H9 (cell line): Measurements from ENCODE around the gene MAGI1. TPM values are rescaled to one million over a fixed set of nuclear protein-coding genes. Genes with fewer than 3 reads are reported as not detected.

Experiments used
- DNase-seq: peaks from one replicate; pipeline ENCODE4 v3.0.0-alpha.2; 2017
- H2AFZ ChIP-seq: one replicate; pipeline ENCODE4 v1.6.1; 2013; ENCODE audit warnings: mild to moderate bottlenecking, low read length, control low read depth, moderate library complexity
- H2AK5ac ChIP-seq: 2 replicates; pipeline ENCODE4 v1.6.1; 2013; ENCODE audit warnings: low read length, control low read depth, mixed read lengths; ENCODE audit not compliant: insufficient read length
- H2BK120ac ChIP-seq: one replicate; pipeline ENCODE4 v1.6.1; 2013; ENCODE audit warnings: low read depth, mild to moderate bottlenecking, low read length, control low read depth, inconsistent platforms; ENCODE audit not compliant: poor library complexity, severe bottlenecking
- H2BK12ac ChIP-seq: 2 replicates; pipeline ENCODE4 v1.6.1; 2013; ENCODE audit warnings: low read length, control low read depth, mixed read lengths, low read depth; ENCODE audit not compliant: insufficient read length
- H2BK15ac ChIP-seq: 2 replicates; pipeline ENCODE4 v1.6.1; 2013; ENCODE audit warnings: low read depth, low read length, control low read depth
- H2BK20ac ChIP-seq: one replicate; pipeline ENCODE4 v1.6.1; 2013; ENCODE audit warnings: low read depth, mild to moderate bottlenecking, low read length, control low read depth, inconsistent platforms; ENCODE audit not compliant: poor library complexity, severe bottlenecking
- H2BK5ac ChIP-seq: 2 replicates; pipeline ENCODE4 v1.6.1; 2013; ENCODE audit warnings: low read length, control low read depth, mixed read lengths; ENCODE audit not compliant: insufficient read length
- H3K14ac ChIP-seq: 2 replicates; pipeline ENCODE4 v1.6.1; 2013; ENCODE audit warnings: low read length, control low read depth; ENCODE audit not compliant: insufficient read depth
- H3K18ac ChIP-seq: 2 replicates; pipeline ENCODE4 v1.6.1; 2013; ENCODE audit warnings: low read depth, mild to moderate bottlenecking, mixed read lengths, low read length, control low read depth; ENCODE audit not compliant: insufficient read length
- H3K23ac ChIP-seq: 2 replicates; pipeline ENCODE4 v1.6.1; 2013; ENCODE audit warnings: low read length, control low read depth, mixed read lengths, low read depth; ENCODE audit not compliant: insufficient read length
- H3K23me2 ChIP-seq: 2 replicates; pipeline ENCODE4 v1.6.1; 2013; ENCODE audit warnings: low read depth, mild to moderate bottlenecking, mixed read lengths, low read length, control low read depth; ENCODE audit not compliant: insufficient read length, poor library complexity, severe bottlenecking
- H3K27ac ChIP-seq: 2 replicates; pipeline ENCODE4 v1.5.1; 2013; ENCODE audit warnings: low read length, control low read depth, mixed read lengths, low read depth; ENCODE audit not compliant: insufficient read length
- H3K27me3 ChIP-seq: 2 replicates; pipeline ENCODE4 v1.6.1; 2013; ENCODE audit warnings: low read length, control low read depth, inconsistent platforms; ENCODE audit not compliant: insufficient read depth
- H3K4ac ChIP-seq: 2 replicates; pipeline ENCODE4 v1.6.1; 2013; ENCODE audit warnings: low read depth, mild to moderate bottlenecking, control low read depth, inconsistent platforms, low read length, moderate library complexity
- H3K4me1 ChIP-seq: 2 replicates; pipeline ENCODE4 v1.6.1; 2013; ENCODE audit warnings: low read length, control low read depth, inconsistent platforms; ENCODE audit not compliant: insufficient read depth
- H3K4me2 ChIP-seq: 2 replicates; pipeline ENCODE4 v1.6.1; 2013; ENCODE audit warnings: low read length, control low read depth, mixed read lengths; ENCODE audit not compliant: insufficient read length, insufficient read depth
- H3K56ac ChIP-seq: 2 replicates; pipeline ENCODE4 v1.6.1; 2013; ENCODE audit warnings: low read depth, mild to moderate bottlenecking, mixed read lengths, low read length, control low read depth; ENCODE audit not compliant: insufficient read length
- H3K79me1 ChIP-seq: 2 replicates; pipeline ENCODE4 v1.6.1; 2013; ENCODE audit warnings: low read depth, mild to moderate bottlenecking, moderate library complexity, low read length, control low read depth, inconsistent platforms; ENCODE audit not compliant: insufficient read depth, poor library complexity, severe bottlenecking
- H3K79me2 ChIP-seq: 2 replicates; pipeline ENCODE4 v1.6.1; 2013; ENCODE audit warnings: low read length, control low read depth, inconsistent platforms; ENCODE audit not compliant: insufficient read depth
- H3K9ac ChIP-seq: 2 replicates; pipeline ENCODE4 v1.6.1; 2013; ENCODE audit warnings: low read length, control low read depth, mixed read lengths; ENCODE audit not compliant: insufficient read length; ENCODE audit errors: extremely low read depth
- H3K9me3 ChIP-seq: one replicate; pipeline ENCODE4 v1.6.1; 2013; ENCODE audit warnings: low read depth, low read length, inconsistent platforms; ENCODE audit not compliant: control insufficient read depth
- H3T11ph ChIP-seq: one replicate; pipeline ENCODE4 v1.6.1; 2013; ENCODE audit warnings: mild to moderate bottlenecking, low read length, control low read depth, inconsistent platforms
- H4K20me1 ChIP-seq: one replicate; pipeline ENCODE4 v1.6.1; 2013; ENCODE audit not compliant: control insufficient read depth, insufficient read length, insufficient read depth
- H4K5ac ChIP-seq: 2 replicates; pipeline ENCODE4 v1.6.1; 2013; ENCODE audit warnings: low read depth, mild to moderate bottlenecking, mixed read lengths, low read length, control low read depth; ENCODE audit not compliant: insufficient read length
- H4K8ac ChIP-seq: replicated peaks from 2 replicates; pipeline ENCODE4 v1.6.1; 2013; ENCODE audit warnings: low read length, control low read depth, mixed read lengths, low read depth; ENCODE audit not compliant: insufficient read length
- H4K91ac ChIP-seq: 2 replicates; pipeline ENCODE4 v1.6.1; 2013; ENCODE audit warnings: low read depth, mild to moderate bottlenecking, moderate library complexity, mixed read lengths, low read length, control low read depth; ENCODE audit not compliant: insufficient read length
- H3K27ac Mint-ChIP-seq, 3 experiments: 2 replicates in 2 of 3; 3 replicates in 1 of 3; pipeline ENCODE4 v1.8.0; 2020 to 2021; ENCODE audit warnings: mixed read lengths in 3 of 3, mild to moderate bottlenecking in 1 of 3, moderate library complexity in 1 of 3
- H3K27me3 Mint-ChIP-seq: 2 replicates; pipeline ENCODE4 v1.8.0; 2021; ENCODE audit warnings: low read depth, mild to moderate bottlenecking, moderate library complexity, mixed read lengths
- H3K36me3 Mint-ChIP-seq, 3 experiments: 2 replicates in 2 of 3; 3 replicates in 1 of 3; pipeline ENCODE4 v1.8.0; 2020 to 2021; ENCODE audit warnings: low read depth in 3 of 3, mixed read lengths in 3 of 3; ENCODE audit not compliant: insufficient read depth in 1 of 3
- H3K4me1 Mint-ChIP-seq, 2 experiments: 2 replicates each; pipeline ENCODE4 v1.8.0; 2020; ENCODE audit warnings: mixed read lengths in 2 of 2
- H3K4me3 Mint-ChIP-seq, 2 experiments: 2 replicates in 1 of 2; 3 replicates in 1 of 2; pipeline ENCODE4 v1.8.0; 2020 to 2021; ENCODE audit warnings: mild to moderate bottlenecking in 2 of 2, mixed read lengths in 2 of 2, moderate library complexity in 1 of 2
- H3K9me3 Mint-ChIP-seq, 2 experiments: 2 replicates in 1 of 2; 3 replicates in 1 of 2; pipeline ENCODE4 v1.8.0; 2020; ENCODE audit warnings: mild to moderate bottlenecking in 2 of 2, mixed read lengths in 2 of 2, moderate library complexity in 1 of 2
- WGBS: extraction: QIAGEN DNeasy Blood & Tissue Kit; methylation state at CpG from one replicate; pipeline ENCODE4 v1.1.7; 2013; ENCODE audit warnings: missing lambda C conversion rate, low lambda C conversion rate, mixed read lengths; ENCODE audit not compliant: insufficient read length; ENCODE audit errors: extremely low coverage; 5-methylcytosine and 5-hydroxymethylcytosine counted together
- total RNA-seq: library from RNA; stranded (reverse); gene quantifications from 2 replicates; pipeline ENCODE4 v1.2.1, GENCODE V29; 2021
- TF ChIP-seq, protein P1 (sequence below): fragments of 200-600 bp; sonication (generic); conservative IDR thresholded peaks from 3 replicates; pipeline ENCODE4 v1.8.0; 2021; ENCODE audit warnings: antibody characterized with exemption, mild to moderate bottlenecking

Gene MAGI1
- total RNA-seq, 1 experiment from 2014 or later: 65.7 TPM

DNA sequence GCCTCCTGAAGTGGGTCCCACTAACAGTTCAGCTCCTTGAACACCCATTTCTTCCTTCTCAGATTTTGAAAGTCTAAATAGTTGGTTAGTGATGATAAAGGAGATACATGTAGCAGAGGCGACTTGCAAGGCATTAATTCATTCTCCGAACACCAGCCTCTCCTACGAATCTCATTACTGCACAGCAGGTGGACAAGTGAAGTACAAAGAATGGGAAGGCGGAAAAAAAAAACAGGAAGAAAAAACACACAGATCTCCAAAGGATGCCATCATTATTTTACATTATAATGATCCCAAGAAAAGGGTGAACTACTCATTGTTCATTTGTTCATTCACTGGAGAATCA, 276.5 kb downstream of the MAGI1 start:
- Histone ChIP-seq H3K18ac (no peak overlapping the region), H2BK15ac (no peak overlapping the region), H3K23ac (no peak overlapping the region), H3K14ac (no peak overlapping the region), H3K27me3 (no peaks in the 10 kb centered on the region), H2BK20ac (no peak overlapping the region), H3K56ac (no peak overlapping the region), H3K4ac (no peak overlapping the region), H3K4me1 (peaks cover 20% of the 10 kb centered on the region), H2BK12ac (no peak overlapping the region), H3K9me3 (no peaks in the 10 kb centered on the region), H2AFZ (no peak overlapping the region), H3K27ac (no peak overlapping the region), H3K23me2 (no peaks in the 10 kb centered on the region), H3K4me2 (peak overlapping the region; percentile 22), H2BK120ac (no peak overlapping the region), H4K91ac (no peak overlapping the region), H3K9ac (no peak overlapping the region), H4K8ac (no peak overlapping the region), H3K79me1 (peaks cover 4% of the 10 kb centered on the region), H2AK5ac (no peak overlapping the region), H4K5ac (no peak overlapping the region), H3T11ph (no peak overlapping the region), H3K79me2 (no peaks in the 10 kb centered on the region), H2BK5ac (no peak overlapping the region), H4K20me1 (no peaks in the 10 kb centered on the region)
- Mint-ChIP-seq H3K4me1 (peaks cover 46 to 48% of the 10 kb centered on the region in 2 experiments), H3K27me3 (no peaks in the 10 kb centered on the region), H3K27ac (peak overlapping the region; percentile 8 to 92 (median 89); a peak in 6 of 7 replicates), H3K4me3 (peak overlapping the region; percentile 12 to 19; a peak in 4 of 5 replicates), H3K36me3 (no peaks in the 10 kb centered on the region), H3K9me3 (no peaks in the 10 kb centered on the region)
- no peak for DNase-seq
- no CpG with 5 or more reads among the region's 4 CpGs for WGBS
- TF ChIP-seq, protein P1, sequence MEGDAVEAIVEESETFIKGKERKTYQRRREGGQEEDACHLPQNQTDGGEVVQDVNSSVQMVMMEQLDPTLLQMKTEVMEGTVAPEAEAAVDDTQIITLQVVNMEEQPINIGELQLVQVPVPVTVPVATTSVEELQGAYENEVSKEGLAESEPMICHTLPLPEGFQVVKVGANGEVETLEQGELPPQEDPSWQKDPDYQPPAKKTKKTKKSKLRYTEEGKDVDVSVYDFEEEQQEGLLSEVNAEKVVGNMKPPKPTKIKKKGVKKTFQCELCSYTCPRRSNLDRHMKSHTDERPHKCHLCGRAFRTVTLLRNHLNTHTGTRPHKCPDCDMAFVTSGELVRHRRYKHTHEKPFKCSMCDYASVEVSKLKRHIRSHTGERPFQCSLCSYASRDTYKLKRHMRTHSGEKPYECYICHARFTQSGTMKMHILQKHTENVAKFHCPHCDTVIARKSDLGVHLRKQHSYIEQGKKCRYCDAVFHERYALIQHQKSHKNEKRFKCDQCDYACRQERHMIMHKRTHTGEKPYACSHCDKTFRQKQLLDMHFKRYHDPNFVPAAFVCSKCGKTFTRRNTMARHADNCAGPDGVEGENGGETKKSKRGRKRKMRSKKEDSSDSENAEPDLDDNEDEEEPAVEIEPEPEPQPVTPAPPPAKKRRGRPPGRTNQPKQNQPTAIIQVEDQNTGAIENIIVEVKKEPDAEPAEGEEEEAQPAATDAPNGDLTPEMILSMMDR: no peak
